Activated naive CD4-positive, alpha-beta T cell (primary cell): Measurements from ENCODE around the gene MAP7D2.

Source experiments
- DNase-seq, 4 experiments: peaks; one replicate each; lab custom pipeline; 2025; lab: John Stamatoyannopoulos, UW

Gene MAP7D2

GRCh38 chrX:19968276-19968675 lies 148.4 kb downstream of the MAP7D2 start:
- DNase-seq, result no peak

GRCh38 chrX:19966056-19966455 lies 150.7 kb downstream of the MAP7D2 start:
- DNase-seq, result no peak

- DNase-seq, result no peak
These were observed 152.5 kb downstream of the MAP7D2 start for GRCh38 chrX:19964017-19964710.

GRCh38 chrX:19960913-19961312 lies 155.8 kb downstream of the MAP7D2 start:
- DNase-seq, result no peak

- DNase-seq, result no peak
These were observed 157.9 kb downstream of the MAP7D2 start for GRCh38 chrX:19958552-19959486.

GRCh38 chrX:19956923-19957322 lies 159.8 kb downstream of the MAP7D2 start:
- no peak for DNase-seq
